NT2/D1 (cell line): Measurements from ENCODE around the gene PROX2.

Source experiments
- SUZ12 ChIP-seq: IDR thresholded peaks from 2 replicates; pipeline ENCODE4 v1.6.1; 2011; ENCODE audit not compliant: insufficient read length, insufficient read depth; ENCODE audit errors: extremely low read depth
- YY1 ChIP-seq: IDR thresholded peaks from 2 replicates; pipeline ENCODE4 v1.6.1; 2011; ENCODE audit not compliant: insufficient read length, insufficient read depth
- ZNF274 ChIP-seq: IDR thresholded peaks from 2 replicates; pipeline ENCODE4 v1.6.1; 2011; ENCODE audit warnings: mild to moderate bottlenecking, low read depth, low read length

DNA sequence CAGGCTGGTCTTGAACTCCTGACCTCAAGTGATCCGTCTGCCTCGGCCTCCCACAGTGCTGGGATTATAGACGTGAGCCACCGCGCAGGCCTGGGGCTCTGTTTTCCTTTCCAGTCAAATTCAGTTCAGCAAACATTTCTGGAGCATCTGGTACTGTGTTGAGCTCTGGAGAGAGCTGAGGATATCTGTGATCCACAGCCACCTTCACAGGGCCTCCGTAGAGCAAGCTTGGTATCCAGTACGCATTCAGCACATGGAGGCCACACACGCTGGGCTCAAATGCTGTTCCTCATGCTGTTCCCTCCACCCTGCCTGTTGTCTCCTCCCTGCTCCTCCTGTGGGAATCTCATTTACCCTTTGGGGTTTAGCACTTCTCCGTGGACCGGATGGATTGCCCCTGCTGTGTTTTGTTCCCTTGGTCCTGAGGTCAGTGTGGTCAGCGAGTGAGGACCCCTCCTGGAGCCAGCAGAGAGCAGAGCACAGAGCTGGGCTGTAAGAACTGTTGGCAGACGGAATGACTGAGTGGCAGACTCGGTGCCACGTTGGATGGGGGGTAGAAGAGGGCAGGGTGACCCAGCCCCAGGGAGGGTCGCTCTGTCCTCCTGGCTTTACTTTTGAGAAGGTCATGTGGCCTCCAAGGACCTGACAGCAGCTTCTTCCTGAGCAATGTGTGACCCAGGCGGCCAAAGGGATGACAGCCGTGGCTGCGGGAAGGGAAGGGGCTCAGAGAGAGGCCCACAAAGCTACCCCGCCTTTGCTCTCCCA lies 46.2 kb upstream of the PROX2 start:
- no peak for TF ChIP-seq ZNF274
- TF ChIP-seq SUZ12, result no peak
- no peak for TF ChIP-seq YY1
